HAP-1 (cell line): ENCODE data around the gene FOXD2.
"Not testable (repeated sequence)": the region's sequence is repeated elsewhere in the genome, so short reads cannot be mapped to it uniquely, and the experiment has no call there.

Experiments
- DNase-seq, 2 experiments: peaks; one replicate each; pipeline ENCODE4 v3.0.0-alpha.2; 2016 to 2020; ENCODE audit warnings: low spot score in 2 of 2
- H3K27me3 ChIP-seq: fragments of 250-450 bp; sonication (Bioruptor Pico); 2 replicates; pipeline ENCODE4 v1.5.1; 2020; ENCODE audit warnings: low read depth, mild to moderate bottlenecking, moderate library complexity
- H3K36me3 ChIP-seq: fragments of 250-450 bp; sonication (Bioruptor Pico); replicated peaks from 2 replicates; pipeline ENCODE4 v1.5.1; 2020; ENCODE audit warnings: mild to moderate bottlenecking
- H3K4me1 ChIP-seq: fragments of 250-450 bp; sonication (Bioruptor Pico); 2 replicates; pipeline ENCODE4 v1.5.1; 2020; ENCODE audit warnings: mild to moderate bottlenecking
- H3K4me3 ChIP-seq: fragments of 250-450 bp; sonication (Bioruptor Pico); 2 replicates; pipeline ENCODE4 v1.5.1; 2020; ENCODE audit warnings: mild to moderate bottlenecking, moderate library complexity
- H3K9me3 ChIP-seq: fragments of 250-450 bp; sonication (Bioruptor Pico); 2 replicates; pipeline ENCODE4 v1.5.1; 2020; ENCODE audit warnings: mild to moderate bottlenecking, moderate library complexity
- in situ Hi-C: fragments of 300-500 bp; cut with MboI; formaldehyde crosslinking; loops from 3 replicates; pipeline ENCODE4 v1.14.3; 2020; ENCODE audit warnings: low sequenced_read_pairs, inconsistent platforms, mixed read lengths

FOXD2 gene

GRCh38 chr1:47449822-47450552 is 12.1 kb downstream of the FOXD2 start:
- H3K9me3 ChIP-seq = peaks cover 4% of the 10 kb centered on the region; the same call in 1 of the 2 replicates
- in situ Hi-C loops = no loop called here
- DNase-seq = peak in 1 of 2 experiments; percentile 52
- peaks cover 28% of the 10 kb centered on the region for H3K27me3 ChIP-seq
- H3K4me3 ChIP-seq = no peak overlapping the region
- no peaks in the 10 kb centered on the region for H3K4me1 ChIP-seq
- no peaks in the 10 kb centered on the region for H3K36me3 ChIP-seq

GRCh38 chr1:47450606-47451005 is 12.8 kb downstream of the FOXD2 start:
- in situ Hi-C loops = no loop called here
- H3K4me3 ChIP-seq = no peak overlapping the region
- peaks cover 22% of the 10 kb centered on the region; the same call in 1 of the 2 replicates for H3K27me3 ChIP-seq
- DNase-seq = no peak
- no peaks in the 10 kb centered on the region for H3K4me1 ChIP-seq
- no peaks in the 10 kb centered on the region for H3K9me3 ChIP-seq
- no peaks in the 10 kb centered on the region for H3K36me3 ChIP-seq

- no peak for DNase-seq
- in situ Hi-C loops = no loop called here
- no peaks in the 10 kb centered on the region for H3K4me1 ChIP-seq
- H3K36me3 ChIP-seq = no peaks in the 10 kb centered on the region
- no peak overlapping the region for H3K4me3 ChIP-seq
- H3K27me3 ChIP-seq = peaks cover 16% of the 10 kb centered on the region; the same call in 1 of the 2 replicates
- H3K9me3 ChIP-seq = no peaks in the 10 kb centered on the region
Observed at GRCh38 chr1:47452426-47452825, 14.6 kb downstream of the FOXD2 start.

- H3K9me3 ChIP-seq, H3K4me1 ChIP-seq, DNase-seq, in situ Hi-C loops, H3K4me3 ChIP-seq, H3K36me3 ChIP-seq: not testable (repeated sequence)
- peaks cover 13% of the 10 kb centered on the region; the same call in 1 of the 2 replicates for H3K27me3 ChIP-seq
Observed at GRCh38 chr1:47453910-47454309, 16.1 kb downstream of the FOXD2 start.

GRCh38 chr1:47456250-47456649 is 18.4 kb downstream of the FOXD2 start:
- Histone ChIP-seq H3K36me3 (no peaks in the 10 kb centered on the region), H3K27me3 (peaks cover 14% of the 10 kb centered on the region), H3K4me1 (no peaks in the 10 kb centered on the region), H3K4me3 (no peak overlapping the region), H3K9me3 (no peaks in the 10 kb centered on the region)
- DNase-seq = no peak
- in situ Hi-C loops = no loop called here

GRCh38 chr1:47457547-47457946 is 19.7 kb downstream of the FOXD2 start:
- H3K9me3 ChIP-seq, in situ Hi-C loops, H3K36me3 ChIP-seq, H3K4me3 ChIP-seq, H3K4me1 ChIP-seq, DNase-seq: not testable (repeated sequence)
- peaks cover 17% of the 10 kb centered on the region for H3K27me3 ChIP-seq

GRCh38 chr1:47459253-47459788 is 21.5 kb downstream of the FOXD2 start:
- H3K9me3 ChIP-seq = no peaks in the 10 kb centered on the region
- in situ Hi-C loops = no loop called here
- H3K4me3 ChIP-seq = no peak overlapping the region
- DNase-seq = no peak
- H3K27me3 ChIP-seq = peaks cover 23% of the 10 kb centered on the region
- no peaks in the 10 kb centered on the region for H3K4me1 ChIP-seq
- H3K36me3 ChIP-seq = no peaks in the 10 kb centered on the region

- Histone ChIP-seq H3K4me1 (no peaks in the 10 kb centered on the region), H3K4me3 (no peak overlapping the region), H3K27me3 (peaks cover 26% of the 10 kb centered on the region), H3K9me3 (no peaks in the 10 kb centered on the region), H3K36me3 (no peaks in the 10 kb centered on the region)
- DNase-seq = peak in 1 of 2 experiments; percentile 16
- in situ Hi-C loops = no loop called here
Observed at GRCh38 chr1:47460040-47460439, 22.2 kb downstream of the FOXD2 start.

- Histone ChIP-seq H3K36me3 (no peaks in the 10 kb centered on the region), H3K4me1 (no peaks in the 10 kb centered on the region), H3K9me3 (no peaks in the 10 kb centered on the region), H3K4me3 (no peak overlapping the region), H3K27me3 (peaks cover 27% of the 10 kb centered on the region)
- in situ Hi-C loops = no loop called here
- no peak for DNase-seq
Observed at GRCh38 chr1:47460456-47460855, 22.6 kb downstream of the FOXD2 start.

- H3K9me3 ChIP-seq = no peaks in the 10 kb centered on the region
- H3K27me3 ChIP-seq = peaks cover 27% of the 10 kb centered on the region
- no peak for DNase-seq
- no peaks in the 10 kb centered on the region for H3K4me1 ChIP-seq
- H3K4me3 ChIP-seq = no peak overlapping the region
- H3K36me3 ChIP-seq = no peaks in the 10 kb centered on the region
- in situ Hi-C loops = no loop called here
Observed at GRCh38 chr1:47465605-47466004, 27.8 kb downstream of the FOXD2 start.

GRCh38 chr1:47468709-47469389 is 31.0 kb downstream of the FOXD2 start:
- in situ Hi-C loops = no loop called here
- Histone ChIP-seq H3K27me3 (peaks cover 17% of the 10 kb centered on the region), H3K4me3 (no peak overlapping the region), H3K36me3 (no peaks in the 10 kb centered on the region), H3K4me1 (no peaks in the 10 kb centered on the region), H3K9me3 (no peaks in the 10 kb centered on the region)
- no peak for DNase-seq

GRCh38 chr1:47469390-47469759 is 31.5 kb downstream of the FOXD2 start:
- Histone ChIP-seq H3K36me3 (no peaks in the 10 kb centered on the region), H3K9me3 (no peaks in the 10 kb centered on the region), H3K27me3 (peaks cover 13% of the 10 kb centered on the region), H3K4me3 (no peak overlapping the region), H3K4me1 (no peaks in the 10 kb centered on the region)
- in situ Hi-C loops = no loop called here
- DNase-seq = no peak

- DNase-seq = no peak
- Histone ChIP-seq H3K4me3 (no peak overlapping the region), H3K27me3 (peaks cover 12% of the 10 kb centered on the region), H3K9me3 (no peaks in the 10 kb centered on the region), H3K36me3 (no peaks in the 10 kb centered on the region), H3K4me1 (no peaks in the 10 kb centered on the region)
- in situ Hi-C loops = no loop called here
Observed at GRCh38 chr1:47469910-47470309, 32.1 kb downstream of the FOXD2 start.

GRCh38 chr1:47471163-47471562 is 33.3 kb downstream of the FOXD2 start:
- DNase-seq = no peak
- Histone ChIP-seq H3K27me3 (peaks cover 6% of the 10 kb centered on the region), H3K4me1 (no peaks in the 10 kb centered on the region), H3K9me3 (no peaks in the 10 kb centered on the region), H3K4me3 (no peak overlapping the region), H3K36me3 (no peaks in the 10 kb centered on the region)
- in situ Hi-C loops = no loop called here
